Panc1 (cell line): ENCODE results near the gene CCL25. TPM values are rescaled to one million over a fixed set of nuclear protein-coding genes. Genes with fewer than 3 reads are reported as not detected.

Experiments used
- total RNA-seq: library from RNA; stranded (reverse); gene quantifications from one replicate; pipeline ENCODE4 v1.2.1, GENCODE V29; 2021; ENCODE audit not compliant: unreplicated experiment

CCL25 gene
- total RNA-seq, 1 experiment from 2014 or later: not detected

Other genes starting within 250 kb of the CCL25 start
- 6.4 TPM for gene EVI5L, start 222.5 kb upstream of the CCL25 start, total RNA-seq
- gene PRR36, start 178.4 kb upstream of the CCL25 start, total RNA-seq: 3.7 TPM
- 5.0 TPM for gene LRRC8E, start 164.2 kb upstream of the CCL25 start, total RNA-seq
- 32.9 TPM for gene MAP2K7, start 148.9 kb upstream of the CCL25 start, total RNA-seq
- gene TGFBR3L, start 137.9 kb upstream of the CCL25 start, total RNA-seq: 12.5 TPM
- 63.0 TPM for gene SNAPC2, start 132.4 kb upstream of the CCL25 start, total RNA-seq
- gene CTXN1, start 126.6 kb upstream of the CCL25 start, total RNA-seq: 89.4 TPM
- 105 TPM for gene TIMM44, start 109.1 kb upstream of the CCL25 start, total RNA-seq
- gene ELAVL1, start 47.1 kb upstream of the CCL25 start, total RNA-seq: 123 TPM
- gene FBN3, start 96.8 kb downstream of the CCL25 start, total RNA-seq: 0.10 TPM
- gene CERS4, start 156.6 kb downstream of the CCL25 start, total RNA-seq: 11.6 TPM